Measurements from ENCODE around the gene ARL5C.
A peak's percentile ranks its signal among the peaks of the same experiment; 100 is the strongest.
"Not testable (repeated sequence)": the region's sequence is repeated elsewhere in the genome, so short reads cannot be mapped to it uniquely, and the experiment has no call there.

Gene ARL5C

DNA sequence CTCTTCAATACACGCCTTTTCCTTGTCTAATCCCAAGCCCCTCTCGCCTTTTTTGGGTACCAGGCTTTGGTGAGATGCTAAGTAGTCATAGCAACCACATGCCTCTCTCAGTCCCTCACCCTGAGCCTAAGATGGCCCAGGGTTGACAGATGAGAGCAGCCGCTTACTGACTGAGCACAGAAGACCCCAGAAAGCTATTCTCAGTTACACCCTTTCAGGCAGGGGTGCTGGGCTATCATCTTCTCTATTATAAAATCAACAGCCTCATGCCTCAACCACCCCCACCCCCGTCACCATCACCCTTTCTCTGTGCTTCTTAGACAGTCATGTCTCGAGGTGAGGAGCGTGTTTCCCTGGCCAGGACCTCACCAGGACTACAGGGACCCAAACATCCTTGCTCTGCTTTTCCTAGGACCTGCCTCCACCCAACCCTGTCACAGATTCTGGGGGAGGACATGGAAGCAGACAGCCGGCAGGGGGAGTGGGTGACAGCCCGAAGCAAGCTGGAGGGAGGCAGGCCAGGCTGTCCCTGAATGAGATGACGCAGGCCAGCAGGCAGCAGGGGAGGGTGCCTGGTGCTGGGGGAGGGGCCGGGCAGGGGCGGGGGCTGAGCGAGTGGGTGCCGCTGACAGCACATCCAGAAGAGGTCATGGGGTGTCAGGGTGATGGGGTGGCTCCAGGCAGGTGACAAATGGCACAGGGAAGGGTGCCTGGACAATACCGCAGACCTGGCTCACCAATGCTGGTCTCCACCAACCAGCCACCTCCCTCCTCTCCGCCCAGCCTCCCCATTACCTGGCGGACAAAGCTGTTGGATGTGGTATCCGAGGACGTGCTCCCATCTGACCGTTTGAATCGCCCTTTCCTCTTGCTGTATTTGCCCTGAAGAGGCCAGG, 28.4 kb upstream of the ARL5C start:
- DNase-seq (ENCODE audit: low read depth, low spot score): no peak

DNA sequence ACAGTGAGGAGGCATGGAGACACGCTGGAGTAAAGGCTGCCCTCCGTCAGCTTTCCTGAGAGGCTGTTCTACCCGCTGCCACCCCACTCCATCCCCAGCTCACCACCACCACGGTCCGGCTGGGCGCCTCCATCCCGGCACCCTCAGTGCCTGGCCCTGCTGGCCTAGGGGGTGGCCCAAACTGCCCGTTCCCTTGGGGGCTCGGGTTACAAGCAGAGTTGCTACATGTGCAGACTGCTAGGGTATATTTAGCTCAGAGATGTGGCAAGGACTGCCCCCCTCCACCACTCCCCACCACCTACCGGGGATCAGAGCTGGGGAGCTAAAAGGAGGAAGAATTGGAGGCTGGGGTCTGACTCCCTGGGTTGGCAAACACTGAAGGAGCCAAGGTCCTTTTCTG, 27.4 kb upstream of the ARL5C start:
- DNase-seq (ENCODE audit: low read depth, low spot score): no peak

DNA sequence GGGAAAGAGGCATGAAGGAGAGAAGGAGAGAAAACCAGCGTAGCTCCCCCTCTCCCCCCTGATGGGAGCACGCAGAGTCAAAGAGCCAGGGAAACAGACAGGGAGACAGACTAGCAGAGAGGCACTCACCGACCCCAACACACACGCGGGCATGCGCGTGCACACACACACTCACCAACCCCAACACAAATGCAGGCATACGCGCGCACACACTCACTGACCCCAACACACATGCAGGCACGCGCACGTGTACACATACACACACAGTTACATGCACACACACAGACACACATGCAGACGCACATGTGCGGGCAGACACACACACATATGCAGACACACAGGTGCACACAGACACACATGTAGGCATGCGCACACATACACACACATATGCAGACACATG, 26.9 kb upstream of the ARL5C start:
- DNase-seq (ENCODE audit: low read depth, low spot score): no peak

- DNase-seq (ENCODE audit: low read depth, low spot score): no peak
These were observed 26.0 kb upstream of the ARL5C start for GRCh38 chr17:39191750-39192510.

DNA sequence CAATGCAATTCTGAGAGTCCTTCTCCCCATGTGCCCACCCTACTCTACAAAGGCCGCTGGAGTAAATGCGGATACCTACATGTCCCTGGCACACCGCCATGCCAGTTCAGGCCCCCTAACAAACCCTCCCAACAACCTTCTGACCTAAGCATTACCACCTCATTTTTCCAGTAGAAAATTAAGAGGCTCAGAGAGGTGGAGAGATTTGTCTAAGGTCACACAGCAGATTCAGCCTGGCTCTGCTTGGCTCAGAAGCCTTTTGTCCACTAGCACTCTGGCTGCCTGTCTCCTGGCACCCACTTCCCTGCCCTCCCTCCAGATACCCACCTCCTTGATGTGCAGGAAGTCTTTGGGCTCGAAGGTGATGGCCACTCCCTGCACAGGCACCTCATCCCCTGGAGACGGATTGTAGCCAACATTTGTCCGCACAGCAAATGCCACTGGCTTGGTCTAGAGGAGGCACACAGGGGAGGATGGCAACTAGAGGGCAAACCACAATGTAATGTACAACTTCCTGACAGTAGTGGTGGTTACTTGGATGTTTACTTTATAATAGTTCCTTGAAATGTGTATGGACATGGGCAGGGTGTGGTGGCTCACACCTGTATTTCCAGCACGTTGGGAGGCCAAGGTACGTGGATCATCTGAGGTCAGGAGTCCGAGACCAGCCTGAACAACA, 21.3 kb upstream of the ARL5C start:
- no peak for DNase-seq (ENCODE audit: low read depth, low spot score)

- no peak for DNase-seq (ENCODE audit: low read depth, low spot score)
These were observed 20.6 kb upstream of the ARL5C start for GRCh38 chr17:39186481-39187002.

DNA sequence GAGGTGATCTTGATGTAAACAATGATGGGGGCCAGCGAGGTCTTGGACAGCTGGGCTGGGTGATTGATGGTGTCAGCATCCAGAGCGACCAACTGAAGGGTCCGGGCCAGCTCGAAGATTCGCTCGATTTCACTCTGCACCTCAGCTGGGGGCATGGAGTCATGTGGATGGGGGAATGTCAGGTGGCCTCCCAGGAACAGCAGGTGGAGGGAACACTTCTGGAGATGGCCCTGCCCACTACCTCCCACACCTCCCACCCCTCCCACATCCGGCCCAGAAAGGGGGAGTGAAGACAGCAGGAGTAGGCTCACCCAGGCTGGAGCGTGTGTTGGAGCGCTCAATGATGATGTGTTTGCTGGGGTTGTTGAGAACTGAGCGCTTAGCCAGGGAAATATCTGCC, 17.8 kb upstream of the ARL5C start:
- DNase-seq (ENCODE audit: low read depth, low spot score): no peak

DNA sequence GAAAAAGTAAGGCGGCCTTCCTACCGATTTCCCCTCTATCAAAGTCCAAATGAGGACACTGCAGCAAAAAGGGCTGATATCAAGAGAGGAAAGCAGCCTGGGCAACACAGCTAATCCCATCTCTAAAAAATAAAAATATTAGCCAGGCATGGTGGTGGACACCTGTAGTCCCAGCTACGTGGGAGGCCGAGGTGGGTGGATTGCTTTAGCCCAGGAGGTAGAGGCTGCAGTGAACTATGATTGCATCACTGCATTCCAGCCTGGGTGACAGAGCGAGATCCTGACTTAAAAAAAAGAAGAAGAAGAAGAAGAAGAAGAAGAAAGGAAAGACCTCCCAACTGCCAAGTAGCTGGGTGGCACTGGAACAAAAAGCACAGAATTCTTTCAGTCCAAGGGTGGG, 17.1 kb upstream of the ARL5C start:
- no peak for DNase-seq (ENCODE audit: low read depth, low spot score)

- DNase-seq (ENCODE audit: low read depth, low spot score): no peak
These were observed 15.3 kb upstream of the ARL5C start for GRCh38 chr17:39181303-39181702.

DNA sequence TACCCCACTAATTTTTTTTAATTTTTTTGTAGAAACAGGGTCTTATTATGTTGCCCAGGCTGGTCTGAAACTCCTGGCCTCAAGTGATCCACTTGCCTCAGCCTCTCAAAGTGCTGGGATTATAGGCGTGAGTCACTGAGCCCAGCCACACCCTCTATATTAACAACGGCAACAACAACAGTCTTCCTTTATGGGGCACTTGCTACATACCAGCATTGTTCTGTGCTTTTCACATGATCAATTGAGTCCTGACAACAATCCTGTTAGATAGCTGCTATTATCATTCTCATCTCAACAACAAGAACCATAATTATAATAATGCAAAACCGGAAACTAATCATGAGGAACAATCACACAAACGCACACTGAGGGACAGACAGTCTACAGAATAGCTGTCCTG, 12.6 kb upstream of the ARL5C start:
- no peak for DNase-seq (ENCODE audit: low read depth, low spot score)

DNA sequence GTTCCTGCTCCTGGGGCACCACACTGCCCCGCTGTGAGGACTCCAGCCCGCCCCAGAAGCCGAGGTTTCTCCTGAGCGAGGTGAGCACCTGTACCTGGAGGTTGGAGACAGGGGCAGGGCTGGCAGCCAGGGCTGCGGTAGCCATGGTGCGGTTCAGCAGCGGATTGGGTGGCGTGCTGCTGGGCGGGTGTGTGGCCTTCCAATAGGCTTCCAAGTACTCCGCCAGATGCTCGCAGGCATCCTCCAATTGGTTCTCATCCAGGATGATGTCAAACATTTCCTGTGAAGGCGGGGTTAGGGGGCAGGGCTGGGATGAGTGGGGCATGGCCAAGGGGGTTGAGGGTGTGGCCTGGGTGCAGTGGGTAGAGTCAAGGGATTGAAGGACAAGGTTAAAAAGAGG, 11.3 kb upstream of the ARL5C start:
- no peak for DNase-seq (ENCODE audit: low read depth, low spot score)

GRCh38 chr17:39175695-39176093, 9.7 kb upstream of the ARL5C start:
- no peak for DNase-seq (ENCODE audit: low read depth, low spot score)

DNA sequence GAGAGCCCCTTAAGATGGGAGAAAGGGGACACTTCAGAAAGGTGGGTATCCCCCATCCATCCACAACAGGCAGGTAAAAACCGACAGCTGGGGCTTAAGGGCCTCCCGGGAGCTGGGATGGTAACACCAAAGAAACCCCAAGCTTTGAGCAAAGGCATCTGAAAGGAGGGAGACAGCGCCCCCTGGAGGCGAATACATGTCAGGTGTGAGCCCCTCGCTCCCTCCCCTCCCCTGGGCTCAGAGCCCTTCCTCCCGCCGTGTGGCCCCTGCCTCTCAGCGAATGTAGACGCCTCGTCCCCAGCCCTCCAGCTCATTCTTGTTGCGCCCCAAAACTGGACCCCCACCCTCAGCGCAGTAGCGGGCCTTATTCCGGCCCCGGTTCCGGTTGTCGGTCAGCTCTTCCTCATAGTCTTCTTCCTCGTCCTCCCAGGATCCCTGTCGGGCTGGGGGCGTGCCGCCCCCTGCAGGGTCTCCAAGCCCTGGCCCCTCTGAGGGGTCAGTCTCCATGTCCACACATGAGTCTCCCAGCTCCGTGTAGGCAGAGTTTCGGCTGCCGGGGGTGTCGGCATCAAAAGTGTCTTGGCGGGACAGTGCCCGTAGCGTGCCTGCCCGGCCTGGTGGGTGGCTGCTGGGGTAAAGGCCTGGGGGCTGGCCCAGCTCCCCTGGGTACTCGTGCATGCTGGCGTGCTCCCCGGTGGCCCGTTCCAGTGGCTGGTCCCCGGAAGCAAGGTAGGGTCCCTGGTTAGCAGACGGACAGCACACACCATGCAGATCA, 9.1 kb upstream of the ARL5C start:
- DNase-seq (ENCODE audit: low read depth, low spot score): peak; percentile 56

DNA sequence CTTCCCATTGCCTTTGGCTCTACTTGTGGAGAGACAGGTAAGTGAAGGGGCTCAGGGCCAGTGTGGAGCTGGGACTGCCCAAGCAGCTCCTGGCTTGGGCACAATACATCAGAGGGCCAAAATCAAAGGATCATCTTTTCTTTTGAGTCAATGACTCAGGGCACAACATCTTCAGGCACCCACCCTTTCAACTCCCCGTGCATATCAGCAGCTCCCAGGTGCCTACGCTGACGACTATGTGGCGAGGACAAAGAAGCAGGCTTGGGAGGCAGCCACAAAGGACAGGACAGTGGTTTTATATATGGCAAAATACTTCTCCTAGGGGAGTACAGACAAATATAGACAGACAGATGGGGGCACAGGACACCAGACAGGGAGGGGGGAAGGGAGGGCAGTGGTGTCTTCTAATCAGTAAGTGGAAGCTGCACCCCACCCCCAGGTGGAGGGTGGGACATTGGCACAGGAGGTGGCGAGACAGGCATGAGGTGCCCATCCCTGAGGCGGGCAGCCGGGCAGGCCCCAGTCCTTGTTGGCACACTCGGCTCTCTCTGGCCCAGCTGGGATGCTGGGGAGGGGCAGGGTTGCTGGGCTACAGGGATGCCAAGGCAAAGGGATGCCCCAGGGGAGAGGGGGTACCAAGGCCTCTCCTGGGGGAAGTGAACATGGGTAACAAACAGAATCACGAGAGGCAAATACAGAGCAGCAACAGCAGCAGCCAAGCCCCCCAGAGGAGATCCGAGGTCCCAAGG, 7.7 kb upstream of the ARL5C start:
- no peak for DNase-seq (ENCODE audit: low read depth, low spot score)

- DNase-seq (ENCODE audit: low read depth, low spot score): no peak
These were observed 7.1 kb upstream of the ARL5C start for GRCh38 chr17:39173080-39173479.

DNA sequence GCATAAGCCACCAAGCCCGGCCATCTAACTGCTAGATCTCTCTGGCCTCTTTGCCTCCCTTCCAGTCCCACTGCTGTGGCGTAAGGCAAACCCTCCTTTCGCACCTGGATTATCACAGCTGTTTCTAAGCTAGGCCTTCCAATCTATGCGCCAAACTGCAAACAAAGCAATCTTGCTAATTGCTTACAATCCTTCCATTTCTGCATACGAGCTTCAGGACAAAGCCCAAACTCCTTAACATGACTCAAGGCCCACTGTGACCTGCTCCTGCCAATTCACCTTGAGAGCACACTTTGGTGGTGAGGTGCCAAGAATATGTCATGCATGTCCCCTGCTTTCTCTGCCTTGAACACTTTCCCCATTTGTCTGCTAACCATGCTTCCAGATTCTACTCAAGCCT, 6.0 kb upstream of the ARL5C start:
- DNase-seq (ENCODE audit: low read depth, low spot score): no peak

- DNase-seq (ENCODE audit: low read depth, low spot score): no peak
These were observed 4.6 kb upstream of the ARL5C start for GRCh38 chr17:39170558-39170957.

GRCh38 chr17:39170109-39170508, 4.1 kb upstream of the ARL5C start:
- DNase-seq (ENCODE audit: low read depth, low spot score): no peak

GRCh38 chr17:39169518-39169917, 3.6 kb upstream of the ARL5C start:
- no peak for DNase-seq (ENCODE audit: low read depth, low spot score)

GRCh38 chr17:39169101-39169500, 3.1 kb upstream of the ARL5C start:
- no peak for DNase-seq (ENCODE audit: low read depth, low spot score)

GRCh38 chr17:39168503-39168902, 2.5 kb upstream of the ARL5C start:
- DNase-seq (ENCODE audit: low read depth, low spot score): not testable (repeated sequence)
